ENCODE results near the gene ZNF296. TPM values are rescaled to one million over a fixed set of nuclear protein-coding genes. Genes with fewer than 3 reads are reported as not detected.

Gene ZNF296
- total and polyA plus RNA-seq, 2 of the 13 experiments (the other 11 are each of a cell fraction or from before 2014, with no cell fraction given) = 0.26 to 0.62 TPM

GRCh38 chr19:45023048-45023447 lies 53.2 kb downstream of the ZNF296 start:
- ATAC-seq = no peak
- no peak overlapping the region for H3K4me2 ChIP-seq (ENCODE audit: low read depth, low read length)
- no TSS peak for BruUV-seq (replicated peaks)
- H2AFZ ChIP-seq (ENCODE audit: low read length) = no peak overlapping the region
- whole genome bisulfite sequencing (ENCODE audit: low lambda C conversion rate) = 95% methylated on average over 4 of the region's 4 CpGs
- ChIA-PET CTCF (ENCODE audit: low intra/inter-chr PET ratio, low total read pairs) (no interaction called here), POLR2A (no interaction called here)
- no peaks in the 10 kb centered on the region for H3K79me2 ChIP-seq (ENCODE audit: insufficient read depth, low read length)
- H3K27me3 ChIP-seq (ENCODE audit: control insufficient read depth in 1 of 2, insufficient read depth in 2 of 2, low read length in 2 of 2) = no peaks in the 10 kb centered on the region
- H3K4me3 ChIP-seq (replicated peaks in 1 of 3; ENCODE audit: insufficient read depth in 1 of 3, low read depth in 2 of 3, low read length in 3 of 3) = no peak overlapping the region
- in situ Hi-C loops (cut with HindIII; ENCODE audit: extremely low pct_ligation_motif_present, low pct_unique_long_range_greater_than_20kb) = no loop called here
- TF ChIP-seq ZBTB8A (CRISPR knock-in tag; IDR thresholded peaks at IDR 0.05; ENCODE audit: borderline replicate concordance, low read depth) = no peak
- TF ChIP-seq ZKSCAN1 (IDR thresholded peaks at IDR 0.05; ENCODE audit: low read length) = peak; percentile 58; the same call in 1 of the 2 replicates
- DNase-seq (ENCODE audit: low spot score) = no peak
- H3K9me3 ChIP-seq (ENCODE audit: low read length) = no peaks in the 10 kb centered on the region
- FAIRE-seq = no peak
- 0 out of 2 replicates have a peak, but pooled peaks cover 16% of the 10 kb centered on the region for H3K4me1 ChIP-seq (ENCODE audit: insufficient read depth, low read length)
- H3K9ac ChIP-seq (ENCODE audit: insufficient read depth, low read depth, low read length) = no peak overlapping the region
- intact Hi-C loops (cut with micrococcal nuclease; ENCODE audit: unreplicated experiment) = no loop called here
- H3K36me3 ChIP-seq (replicated peaks in 1 of 2; ENCODE audit: control insufficient read depth in 1 of 2, insufficient read depth in 2 of 2, low read length in 2 of 2) = no peaks in the 10 kb centered on the region
- no peak overlapping the region for H3K27ac ChIP-seq (ENCODE audit: extremely low read length, insufficient read depth, low read length)
- no peaks in the 10 kb centered on the region for H4K20me1 ChIP-seq (ENCODE audit: insufficient read depth, low read length)

GRCh38 chr19:45021971-45022370 lies 54.3 kb downstream of the ZNF296 start:
- H3K4me1 ChIP-seq (ENCODE audit: insufficient read depth, low read length) = 0 out of 2 replicates have a peak, but pooled peaks cover 16% of the 10 kb centered on the region
- no peak for DNase-seq (ENCODE audit: low spot score)
- TF ChIP-seq ZNF484 (CRISPR knock-in tag; IDR thresholded peaks at IDR 0.05; ENCODE audit: borderline replicate concordance, low read depth) = no peak
- no peaks in the 10 kb centered on the region for H3K79me2 ChIP-seq (ENCODE audit: insufficient read depth, low read length)
- H3K9ac ChIP-seq (ENCODE audit: insufficient read depth, low read depth, low read length) = no peak overlapping the region
- H3K36me3 ChIP-seq (replicated peaks in 1 of 2; ENCODE audit: control insufficient read depth in 1 of 2, insufficient read depth in 2 of 2, low read length in 2 of 2) = no peaks in the 10 kb centered on the region
- H3K4me3 ChIP-seq (replicated peaks in 1 of 3; ENCODE audit: insufficient read depth in 1 of 3, low read depth in 2 of 3, low read length in 3 of 3) = no peak overlapping the region
- no peak for FAIRE-seq
- no peaks in the 10 kb centered on the region for H4K20me1 ChIP-seq (ENCODE audit: insufficient read depth, low read length)
- no TSS peak for BruUV-seq (replicated peaks)
- no peak overlapping the region for H3K4me2 ChIP-seq (ENCODE audit: low read depth, low read length)
- ChIA-PET CTCF (ENCODE audit: low intra/inter-chr PET ratio, low total read pairs) (no interaction called here), POLR2A (interaction anchor here (3.1 kb wide), 1 partner anchor 17 kb away, joined by 8 read pairs; the partner anchor contains the start of gene CLASRP)
- no peaks in the 10 kb centered on the region for H3K27me3 ChIP-seq (ENCODE audit: control insufficient read depth in 1 of 2, insufficient read depth in 2 of 2, low read length in 2 of 2)
- no peak for ATAC-seq
- intact Hi-C loops (cut with micrococcal nuclease; ENCODE audit: unreplicated experiment) (no loop called here), in situ Hi-C loops (cut with HindIII; ENCODE audit: extremely low pct_ligation_motif_present, low pct_unique_long_range_greater_than_20kb) (no loop called here)
- no peak overlapping the region for H3K27ac ChIP-seq (ENCODE audit: extremely low read length, insufficient read depth, low read length)
- WGBS (ENCODE audit: low lambda C conversion rate) = 82% methylated on average over 9 of the region's 14 CpGs
- no peak overlapping the region for H2AFZ ChIP-seq (ENCODE audit: low read length)
- H3K9me3 ChIP-seq (ENCODE audit: low read length) = no peaks in the 10 kb centered on the region

Small RNA genes within 50 kb of the gene (small RNA-seq; reads per million reads assigned to genes)
- 0 reads per million in 3 experiments for gene RNU6-611P (ENCODE audit: insufficient read depth in 2 of 3, insufficient read length in 3 of 3, low read depth in 2 of 3, low replicate concordance in 1 of 3)

Other genes with a start within 250 kb of the ZNF296 start
- 32.7 and 75.4 TPM in 2 replicates for gene NECTIN2, start 230.2 kb downstream of the ZNF296 start, total RNA-seq (2016; rRNA removed; fragmentation: Illumina TruSeq; extraction: Trizol)
- 114 and 164 TPM in 2 replicates for gene NECTIN2, start 230.2 kb downstream of the ZNF296 start, polyA plus RNA-seq (2011; rRNA removed)
- 84.5 and 110 TPM in 2 replicates for gene TOMM40, start 185.2 kb downstream of the ZNF296 start, total RNA-seq (2016; rRNA removed; fragmentation: Illumina TruSeq; extraction: Trizol)
- gene TOMM40, start 185.2 kb downstream of the ZNF296 start, polyA plus RNA-seq (2011; rRNA removed) = 72.0 and 80.8 TPM in 2 replicates
- gene APOE, start 170.7 kb downstream of the ZNF296 start, total RNA-seq (2016; rRNA removed; fragmentation: Illumina TruSeq; extraction: Trizol) = 458 and 1,328 TPM in 2 replicates
- gene APOE, start 170.7 kb downstream of the ZNF296 start, polyA plus RNA-seq (2011; rRNA removed) = 1,470 and 1,944 TPM in 2 replicates
- gene APOC1, start 161.9 kb downstream of the ZNF296 start, total RNA-seq (2016; rRNA removed; fragmentation: Illumina TruSeq; extraction: Trizol) = 417 and 600 TPM in 2 replicates
- 1,235 and 1,480 TPM in 2 replicates for gene APOC1, start 161.9 kb downstream of the ZNF296 start, polyA plus RNA-seq (2011; rRNA removed)
- gene APOC4, start 134.2 kb downstream of the ZNF296 start, total RNA-seq (2016; rRNA removed; fragmentation: Illumina TruSeq; extraction: Trizol) = 0.46 TPM in 1 of 2 replicates, not detected in the other
- gene APOC4, start 134.2 kb downstream of the ZNF296 start, polyA plus RNA-seq (2011; rRNA removed) = not detected in 2 replicates
- 276 and 407 TPM in 2 replicates for gene APOC2, start 130.4 kb downstream of the ZNF296 start, total RNA-seq (2016; rRNA removed; fragmentation: Illumina TruSeq; extraction: Trizol)
- 1,401 and 1,802 TPM in 2 replicates for gene APOC2, start 130.4 kb downstream of the ZNF296 start, polyA plus RNA-seq (2011; rRNA removed)
- gene CLPTM1, start 121.1 kb downstream of the ZNF296 start, total RNA-seq (2016; rRNA removed; fragmentation: Illumina TruSeq; extraction: Trizol) = 15.3 and 34.9 TPM in 2 replicates
- 42.8 and 56.1 TPM in 2 replicates for gene CLPTM1, start 121.1 kb downstream of the ZNF296 start, polyA plus RNA-seq (2011; rRNA removed)
- 2.8 and 3.5 TPM in 2 replicates for gene RELB, start 75.0 kb downstream of the ZNF296 start, total RNA-seq (2016; rRNA removed; fragmentation: Illumina TruSeq; extraction: Trizol)
- gene RELB, start 75.0 kb downstream of the ZNF296 start, polyA plus RNA-seq (2011; rRNA removed) = 1.9 and 4.2 TPM in 2 replicates
- 7.4 and 32.0 TPM in 2 replicates for gene CLASRP, start 37.4 kb downstream of the ZNF296 start, total RNA-seq (2016; rRNA removed; fragmentation: Illumina TruSeq; extraction: Trizol)
- gene CLASRP, start 37.4 kb downstream of the ZNF296 start, polyA plus RNA-seq (2011; rRNA removed) = 51.1 and 51.4 TPM in 2 replicates
- 30.6 and 42.0 TPM in 2 replicates for gene GEMIN7, start 2.8 kb upstream of the ZNF296 start, total RNA-seq (2016; rRNA removed; fragmentation: Illumina TruSeq; extraction: Trizol)
- gene GEMIN7, start 2.8 kb upstream of the ZNF296 start, polyA plus RNA-seq (2011; rRNA removed) = 22.2 and 24.1 TPM in 2 replicates
- 9.2 and 14.3 TPM in 2 replicates for gene PPP1R37, start 16.7 kb upstream of the ZNF296 start, total RNA-seq (2016; rRNA removed; fragmentation: Illumina TruSeq; extraction: Trizol)
- gene PPP1R37, start 16.7 kb upstream of the ZNF296 start, polyA plus RNA-seq (2011; rRNA removed) = 9.0 and 13.9 TPM in 2 replicates
- not detected in 2 replicates for gene NKPD1, start 84.5 kb upstream of the ZNF296 start, total RNA-seq (2016; rRNA removed; fragmentation: Illumina TruSeq; extraction: Trizol)
- 0.03 and 0.10 TPM in 2 replicates for gene NKPD1, start 84.5 kb upstream of the ZNF296 start, polyA plus RNA-seq (2011; rRNA removed)
- gene TRAPPC6A, start 101.8 kb upstream of the ZNF296 start, total RNA-seq (2016; rRNA removed; fragmentation: Illumina TruSeq; extraction: Trizol) = 6.2 and 6.5 TPM in 2 replicates
- 21.0 and 27.2 TPM in 2 replicates for gene TRAPPC6A, start 101.8 kb upstream of the ZNF296 start, polyA plus RNA-seq (2011; rRNA removed)
- gene BLOC1S3, start 102.3 kb upstream of the ZNF296 start, total RNA-seq (2016; rRNA removed; fragmentation: Illumina TruSeq; extraction: Trizol) = 3.2 and 4.3 TPM in 2 replicates
- 4.8 TPM in 2 replicates for gene BLOC1S3, start 102.3 kb upstream of the ZNF296 start, polyA plus RNA-seq (2011; rRNA removed)
- gene EXOC3L2, start 168.9 kb upstream of the ZNF296 start, total RNA-seq (2016; rRNA removed; fragmentation: Illumina TruSeq; extraction: Trizol) = not detected in 2 replicates
- 0.21 TPM in 1 of 2 replicates, not detected in the other for gene EXOC3L2, start 168.9 kb upstream of the ZNF296 start, polyA plus RNA-seq (2011; rRNA removed)
- 7.0 and 7.6 TPM in 2 replicates for gene MARK4, start 174.8 kb upstream of the ZNF296 start, total RNA-seq (2016; rRNA removed; fragmentation: Illumina TruSeq; extraction: Trizol)
- 11.4 and 12.2 TPM in 2 replicates for gene MARK4, start 174.8 kb upstream of the ZNF296 start, polyA plus RNA-seq (2011; rRNA removed)
- gene CKM, start 246.4 kb upstream of the ZNF296 start, total RNA-seq (2016; rRNA removed; fragmentation: Illumina TruSeq; extraction: Trizol) = 0.27 and 0.80 TPM in 2 replicates
- gene CKM, start 246.4 kb upstream of the ZNF296 start, polyA plus RNA-seq (2011; rRNA removed) = 0.54 and 0.59 TPM in 2 replicates